LNCaP clone FGC (cell line): ENCODE measurements around the gene GATAD1.
"Not testable (repeated sequence)": the region's sequence is repeated elsewhere in the genome, so short reads cannot be mapped to it uniquely, and the experiment has no call there.

Experiments used
- DNase-seq: peaks from one replicate; pipeline ENCODE4 v3.0.0-alpha.2; 2011; ENCODE audit warnings: low read depth
- H3K4me3 ChIP-seq: 2 replicates; pipeline ENCODE4 v1.5.1; 2011; ENCODE audit warnings: mild to moderate bottlenecking, low read depth, low read length, control low read depth
- TF ChIP-seq, protein P1 (sequence below): IDR thresholded peaks from 2 replicates; pipeline ENCODE4 v1.5.1; 2012; ENCODE audit warnings: mild to moderate bottlenecking; ENCODE audit not compliant: control insufficient read depth, insufficient read depth; ENCODE audit errors: extremely low read depth

Gene GATAD1

GRCh38 chr7:92460109-92460508 is 12.8 kb downstream of the GATAD1 start:
- H3K4me3 ChIP-seq = no peak overlapping the region
- TF ChIP-seq, protein P1, sequence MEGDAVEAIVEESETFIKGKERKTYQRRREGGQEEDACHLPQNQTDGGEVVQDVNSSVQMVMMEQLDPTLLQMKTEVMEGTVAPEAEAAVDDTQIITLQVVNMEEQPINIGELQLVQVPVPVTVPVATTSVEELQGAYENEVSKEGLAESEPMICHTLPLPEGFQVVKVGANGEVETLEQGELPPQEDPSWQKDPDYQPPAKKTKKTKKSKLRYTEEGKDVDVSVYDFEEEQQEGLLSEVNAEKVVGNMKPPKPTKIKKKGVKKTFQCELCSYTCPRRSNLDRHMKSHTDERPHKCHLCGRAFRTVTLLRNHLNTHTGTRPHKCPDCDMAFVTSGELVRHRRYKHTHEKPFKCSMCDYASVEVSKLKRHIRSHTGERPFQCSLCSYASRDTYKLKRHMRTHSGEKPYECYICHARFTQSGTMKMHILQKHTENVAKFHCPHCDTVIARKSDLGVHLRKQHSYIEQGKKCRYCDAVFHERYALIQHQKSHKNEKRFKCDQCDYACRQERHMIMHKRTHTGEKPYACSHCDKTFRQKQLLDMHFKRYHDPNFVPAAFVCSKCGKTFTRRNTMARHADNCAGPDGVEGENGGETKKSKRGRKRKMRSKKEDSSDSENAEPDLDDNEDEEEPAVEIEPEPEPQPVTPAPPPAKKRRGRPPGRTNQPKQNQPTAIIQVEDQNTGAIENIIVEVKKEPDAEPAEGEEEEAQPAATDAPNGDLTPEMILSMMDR = no peak
- peak; percentile 39 for DNase-seq

- TF ChIP-seq, protein P1 = no peak
- no peak for DNase-seq
- H3K4me3 ChIP-seq = no peak overlapping the region
These were observed 13.2 kb downstream of the GATAD1 start for GRCh38 chr7:92460510-92460909.

DNA sequence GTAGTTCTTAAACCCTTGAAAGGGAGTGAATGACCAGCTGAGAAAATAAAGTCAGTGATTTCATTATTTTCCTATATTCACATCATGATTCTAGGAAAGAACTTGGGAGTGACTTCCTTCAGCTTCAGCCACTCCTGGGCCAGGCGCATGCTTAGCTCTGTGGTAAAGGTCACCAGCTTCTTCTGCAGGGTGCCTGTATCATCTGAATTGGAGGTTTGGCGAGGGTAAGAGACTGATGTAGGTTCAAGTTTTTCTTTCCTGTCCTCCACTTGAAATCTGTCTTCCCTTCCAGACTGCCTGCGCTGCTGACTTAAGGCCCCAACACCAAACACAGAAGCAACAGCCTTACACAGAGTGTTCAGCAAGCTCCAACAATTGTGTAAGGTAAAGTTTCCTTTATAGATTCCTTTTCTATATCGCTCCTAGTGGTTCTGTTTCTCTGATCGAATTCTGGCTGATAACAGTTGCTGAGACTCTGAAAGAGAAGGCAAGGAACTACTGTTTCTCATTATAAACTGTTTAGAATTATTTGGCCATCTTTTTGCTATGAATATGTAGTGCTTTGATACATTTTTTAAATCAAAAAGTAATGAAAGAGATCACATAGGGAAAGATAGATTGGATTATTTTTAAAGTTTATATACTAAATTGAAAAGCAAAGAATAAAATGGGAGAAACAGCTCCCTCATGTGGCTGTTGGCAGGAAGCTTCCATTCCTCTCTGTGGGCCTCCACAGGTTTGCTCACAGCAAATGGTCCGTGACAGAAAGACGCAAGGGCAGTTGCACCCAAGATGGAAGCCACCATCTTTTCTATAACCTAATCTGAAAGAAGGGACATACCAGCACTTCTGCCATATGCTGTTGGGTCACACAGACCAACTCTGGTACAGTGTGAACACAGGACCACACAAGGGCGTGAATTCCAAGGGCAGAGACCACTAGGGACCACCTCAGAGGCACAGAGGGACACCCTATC is 14.0 kb downstream of the GATAD1 start:
- TF ChIP-seq, protein P1 = peak; percentile 78
- no peak overlapping the region for H3K4me3 ChIP-seq
- no peak for DNase-seq

GRCh38 chr7:92462560-92462959 is 15.3 kb downstream of the GATAD1 start:
- H3K4me3 ChIP-seq = no peak overlapping the region
- TF ChIP-seq, protein P1 = no peak
- DNase-seq = no peak

GRCh38 chr7:92464515-92464914 is 17.2 kb downstream of the GATAD1 start:
- TF ChIP-seq, protein P1 = no peak
- H3K4me3 ChIP-seq = no peak overlapping the region
- no peak for DNase-seq

DNA sequence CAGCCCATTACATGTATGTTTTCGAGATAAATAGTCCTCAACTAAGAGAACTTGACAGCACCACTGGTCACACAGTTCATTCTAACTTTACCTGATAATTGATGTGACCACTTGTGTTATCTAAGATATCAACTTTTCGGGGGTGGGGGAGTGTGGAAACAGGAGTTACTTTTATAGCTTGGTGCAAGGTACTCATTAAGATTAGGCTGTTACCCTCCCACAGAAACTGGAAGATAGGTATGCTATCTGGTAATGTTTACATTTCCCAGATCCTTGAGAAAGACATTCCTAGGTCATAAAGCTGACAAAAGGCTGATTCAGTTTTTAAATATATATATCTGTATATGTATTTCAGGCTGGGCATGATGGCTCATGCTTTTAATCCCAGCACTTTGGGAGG is 19.4 kb downstream of the GATAD1 start:
- DNase-seq = no peak
- TF ChIP-seq, protein P1 = no peak
- H3K4me3 ChIP-seq = no peak overlapping the region

DNA sequence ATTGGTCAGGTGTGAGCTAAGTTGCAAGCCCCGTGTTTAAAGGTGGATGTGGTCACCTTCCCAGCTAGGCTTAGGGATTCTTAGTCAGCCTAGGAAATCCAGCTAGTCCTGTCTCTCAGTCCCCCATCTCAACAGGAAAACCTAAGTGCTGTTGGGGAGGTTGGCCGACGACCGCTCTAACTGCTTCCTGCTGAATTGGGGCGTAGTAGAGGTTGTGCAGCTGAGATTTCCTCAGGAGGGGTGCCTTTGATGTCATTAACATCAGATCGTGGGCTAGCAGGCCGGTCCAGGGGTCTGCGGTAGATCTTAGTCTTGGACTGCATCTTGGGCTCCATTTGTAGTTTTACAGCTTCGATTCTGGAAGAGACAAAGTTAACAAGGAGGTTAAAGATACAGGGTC is 21.3 kb downstream of the GATAD1 start:
- DNase-seq, H3K4me3 ChIP-seq: not testable (repeated sequence)

- DNase-seq, H3K4me3 ChIP-seq: not testable (repeated sequence)
These were observed 26.7 kb downstream of the GATAD1 start for GRCh38 chr7:92473989-92474388.

DNA sequence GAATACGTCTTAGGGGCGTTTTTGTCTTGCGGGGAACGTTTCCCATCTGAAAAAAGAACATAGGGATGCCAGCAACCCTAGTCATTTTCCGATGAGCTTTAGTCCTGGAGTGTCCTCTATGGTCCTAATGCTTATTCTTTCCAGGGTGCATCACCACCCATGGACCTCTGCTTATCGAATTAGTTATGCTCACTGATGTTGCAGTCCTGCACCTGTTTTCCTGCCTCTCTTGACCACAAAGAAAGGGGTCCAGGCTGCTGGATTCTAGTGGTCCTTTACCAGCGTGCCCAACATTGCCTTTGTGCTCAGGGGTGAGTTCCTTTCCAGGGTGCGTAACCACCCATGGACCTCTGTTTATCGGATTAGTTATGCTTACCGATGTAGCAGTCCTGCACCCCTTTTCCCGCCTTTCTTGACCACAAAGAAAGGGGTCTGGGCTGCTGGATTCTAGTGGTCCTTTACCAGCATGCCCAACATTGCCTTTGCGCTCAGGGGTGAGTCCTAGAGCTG is 28.0 kb downstream of the GATAD1 start:
- not testable (repeated sequence) for H3K4me3 ChIP-seq, DNase-seq

DNA sequence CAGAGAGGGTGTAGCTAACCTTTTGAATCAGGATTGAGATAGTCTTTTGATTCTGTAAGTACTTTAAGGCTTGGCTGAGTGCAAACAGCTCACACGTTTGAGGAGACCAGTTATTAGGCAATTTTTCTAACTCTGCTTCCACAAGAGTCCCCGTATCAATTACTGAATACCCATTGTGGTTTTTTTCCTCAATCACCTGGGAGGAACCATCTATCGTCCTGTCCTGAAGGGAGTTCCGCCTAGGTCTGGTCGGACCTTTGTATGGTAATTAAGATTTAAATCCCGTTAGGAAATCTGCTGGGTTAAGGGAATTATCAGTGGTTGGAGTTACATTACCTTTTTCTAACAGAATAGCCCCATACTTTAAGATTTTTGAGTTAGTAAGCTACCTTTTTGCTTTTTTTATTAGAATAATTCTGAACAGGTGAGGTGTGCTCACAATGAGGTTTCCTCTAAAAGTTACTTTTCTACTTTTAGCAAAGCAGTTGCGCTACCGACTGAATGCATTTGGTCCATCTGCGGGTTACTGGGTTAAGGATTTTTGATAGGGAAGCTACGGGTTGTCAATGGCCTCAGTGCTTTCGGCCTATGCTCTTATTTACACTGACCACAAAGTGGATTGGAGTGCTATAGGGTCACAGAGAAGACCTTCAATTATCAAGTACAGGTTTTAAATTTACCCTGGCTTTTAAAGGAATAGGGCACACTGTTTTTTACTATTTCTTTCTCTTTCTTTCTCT is 28.7 kb downstream of the GATAD1 start:
- not testable (repeated sequence) for H3K4me3 ChIP-seq, DNase-seq

DNA sequence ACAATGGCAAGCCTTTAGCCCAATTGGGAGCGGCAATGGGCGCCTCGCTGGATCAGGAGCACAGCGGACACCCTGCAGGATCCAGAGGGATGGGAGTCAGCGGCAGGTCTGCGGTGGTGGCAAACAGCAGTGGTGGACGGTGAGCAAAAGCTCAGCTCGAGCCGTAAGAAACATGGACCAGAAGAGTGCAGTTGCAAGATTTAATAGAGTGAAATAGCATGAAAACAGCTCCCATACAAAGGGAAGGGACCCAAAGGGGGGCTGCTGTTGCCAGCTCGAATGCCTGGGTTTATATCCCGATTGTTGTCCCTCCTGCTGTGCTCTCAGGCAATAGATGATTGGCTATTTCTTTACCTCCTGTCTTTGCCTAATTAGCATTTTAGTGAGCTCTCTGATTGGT is 30.4 kb downstream of the GATAD1 start, which contains the start of gene ERVW-1:
Gene ERVW-1 (minus strand): TSS at position 266 of the 400 bp plus-strand sequence. CDS start 7,565 bp downstream, outside the sequence.
- DNase-seq, H3K4me3 ChIP-seq: not testable (repeated sequence)
